Measurements from ENCODE around the gene SIRT2. TPM values are rescaled to one million over a fixed set of nuclear protein-coding genes. Genes with fewer than 3 reads are reported as not detected.

Gene SIRT2
- total RNA-seq, 2 donors from 2014 or later, result 31.5 to 46.0 TPM

DNA sequence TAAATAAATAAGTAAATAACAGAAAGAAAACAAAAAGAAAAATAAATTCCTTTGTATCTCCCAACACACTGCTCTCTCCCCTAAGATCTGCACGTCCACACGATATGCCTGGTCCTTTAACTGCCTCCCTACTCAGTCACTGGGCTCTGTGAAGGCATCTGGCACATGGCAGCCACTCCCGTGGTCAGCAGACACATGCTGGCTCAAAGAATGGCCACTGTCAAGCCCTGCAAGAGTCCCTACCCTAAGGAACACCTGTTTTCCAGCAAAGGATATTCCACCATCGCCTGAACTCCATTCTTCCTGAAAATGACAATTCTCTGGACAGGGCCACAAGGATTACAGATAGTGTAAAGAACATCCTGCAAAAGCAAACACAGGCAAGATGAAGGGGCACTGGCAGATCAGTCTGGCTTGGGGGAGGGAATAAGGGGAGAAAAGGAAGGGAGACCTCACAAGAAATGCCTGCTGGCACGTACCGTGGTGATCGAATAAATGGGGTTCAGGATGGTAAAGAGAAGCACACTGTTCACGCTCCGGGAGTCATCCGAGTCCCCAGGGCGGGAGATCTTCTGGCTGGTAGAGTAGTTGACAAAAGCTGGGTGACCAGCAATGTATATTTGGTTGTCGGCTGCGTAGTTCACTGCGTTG lies 53.9 kb downstream of the SIRT2 start:
- ATAC-seq (no peak), DNase-seq (ENCODE audit: low spot score in 2 of 2) (no peak)
- Mint-ChIP-seq H3K36me3 (peaks cover 76 to 82% of the 10 kb centered on the region in 2 donors), H3K27ac (peak overlapping the region; percentile 61 to 95), H3K9me3 (no peaks in the 10 kb centered on the region)

DNA sequence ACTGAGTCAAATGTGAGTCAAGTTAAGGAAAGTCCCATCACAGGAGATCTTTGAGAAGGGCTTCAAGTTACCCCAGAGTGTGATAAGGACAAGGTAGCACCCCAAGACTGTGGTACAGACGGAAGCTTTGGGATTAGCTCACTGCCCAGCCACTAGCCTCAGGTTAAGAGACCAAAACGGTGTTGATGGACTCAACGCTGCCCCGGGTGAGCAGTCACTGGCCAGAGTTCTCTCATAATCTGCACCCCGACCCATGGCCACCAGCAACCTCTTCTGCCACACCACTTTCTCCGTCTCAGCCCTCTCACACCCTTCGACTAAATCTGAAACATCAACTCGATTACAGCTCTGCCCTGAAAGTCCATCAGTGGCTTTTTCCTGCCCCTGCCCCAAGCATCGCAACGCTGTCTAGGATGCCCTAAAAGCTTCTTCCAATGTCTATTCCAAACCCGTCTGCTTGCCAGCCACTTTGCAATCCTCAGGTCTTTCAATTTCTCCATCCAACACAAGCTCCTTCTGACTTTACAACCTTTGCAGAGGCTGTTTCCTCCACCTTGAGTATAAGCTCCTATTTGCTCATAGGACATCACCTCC lies 55.2 kb downstream of the SIRT2 start:
- no peak for DNase-seq (ENCODE audit: low spot score in 2 of 2)
- peaks cover 83 to 91% of the 10 kb centered on the region in 2 donors for H3K36me3 Mint-ChIP-seq
- peak in 1 of 2 donors; percentile 19 for ATAC-seq
- no peaks in the 10 kb centered on the region for H3K9me3 Mint-ChIP-seq
- peak overlapping the region; percentile 62 to 97 for H3K27ac Mint-ChIP-seq

DNA sequence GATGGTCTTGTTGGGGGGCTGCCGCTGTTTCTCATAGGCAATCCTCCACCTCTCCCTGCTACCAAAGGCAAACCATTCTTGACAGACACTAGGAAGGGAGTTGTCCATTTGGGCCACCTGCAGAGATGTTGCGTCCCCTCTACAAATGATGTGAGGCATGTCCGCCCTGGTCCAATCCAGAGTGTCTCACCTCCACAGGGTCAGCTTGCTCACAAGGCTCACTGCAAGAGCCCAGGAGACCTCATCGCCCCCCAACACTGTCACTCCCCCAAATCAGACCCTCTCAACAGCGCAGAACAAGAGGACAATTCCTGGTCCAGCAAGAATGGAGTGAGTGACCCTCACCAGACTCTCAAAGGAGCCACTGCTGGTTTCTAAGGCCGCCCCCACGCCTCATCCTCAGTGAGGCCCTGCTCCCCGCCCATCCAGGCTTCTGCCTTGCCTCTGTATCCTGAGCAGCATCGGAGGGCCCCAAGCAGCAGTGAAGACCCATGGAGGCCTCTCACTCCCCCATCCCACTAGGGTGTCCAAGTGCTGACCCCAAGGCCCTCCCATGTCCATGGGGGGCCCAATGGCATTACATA lies 56.2 kb downstream of the SIRT2 start:
- ATAC-seq (no peak), DNase-seq (ENCODE audit: low spot score in 2 of 2) (no peak)

DNA sequence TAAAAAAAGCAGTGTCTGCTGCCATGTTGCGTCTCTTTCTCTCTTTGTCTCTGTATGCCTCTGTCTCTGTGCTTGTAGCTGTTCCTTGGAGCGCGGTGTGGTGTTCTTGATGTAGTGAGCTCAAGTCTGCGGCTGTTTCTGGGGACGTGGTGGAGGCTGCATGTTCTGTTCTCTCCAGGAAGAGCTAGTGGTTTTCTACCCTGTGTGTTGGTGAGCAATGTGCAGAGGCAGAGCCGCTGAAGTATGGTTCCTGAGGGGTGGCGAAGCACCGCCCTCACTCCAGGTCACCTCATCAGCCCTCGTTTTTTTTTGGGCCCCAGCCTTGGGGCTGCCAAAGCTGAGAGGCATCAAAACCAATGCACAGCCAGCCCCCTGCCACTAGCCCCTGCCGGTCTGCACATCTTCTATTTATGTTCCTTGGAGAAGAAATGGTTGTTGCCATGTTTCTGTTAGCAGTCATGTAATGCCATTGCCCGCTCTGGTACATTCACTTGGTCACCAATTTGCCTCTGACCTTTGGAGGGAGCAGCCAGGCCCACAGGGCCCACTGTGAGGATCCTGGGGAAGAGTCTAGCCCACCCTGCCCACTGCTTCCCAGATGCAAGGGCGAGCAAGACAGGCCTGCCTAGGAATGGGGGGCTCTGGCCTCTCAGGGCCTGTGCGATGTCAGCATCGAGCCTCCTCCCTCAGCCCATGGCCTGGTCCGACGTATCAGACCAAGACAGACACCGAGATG lies 56.8 kb downstream of the SIRT2 start:
- H3K36me3 Mint-ChIP-seq, result peaks cover 77 to 81% of the 10 kb centered on the region in 2 donors
- DNase-seq (ENCODE audit: low spot score in 2 of 2), result peak in 1 of 2 donors; percentile 52
- H3K27ac Mint-ChIP-seq, result peak overlapping the region; percentile 62 to 97
- peak; percentile 51 to 64 for ATAC-seq
- H3K9me3 Mint-ChIP-seq, result no peaks in the 10 kb centered on the region

More for the DNA sequence above, 56.2 kb downstream of the SIRT2 start:
- Mint-ChIP-seq H3K27ac (peak overlapping the region; percentile 62 to 97), H3K9me3 (no peaks in the 10 kb centered on the region), H3K36me3 (peaks cover 83 to 88% of the 10 kb centered on the region in 2 donors)

DNA sequence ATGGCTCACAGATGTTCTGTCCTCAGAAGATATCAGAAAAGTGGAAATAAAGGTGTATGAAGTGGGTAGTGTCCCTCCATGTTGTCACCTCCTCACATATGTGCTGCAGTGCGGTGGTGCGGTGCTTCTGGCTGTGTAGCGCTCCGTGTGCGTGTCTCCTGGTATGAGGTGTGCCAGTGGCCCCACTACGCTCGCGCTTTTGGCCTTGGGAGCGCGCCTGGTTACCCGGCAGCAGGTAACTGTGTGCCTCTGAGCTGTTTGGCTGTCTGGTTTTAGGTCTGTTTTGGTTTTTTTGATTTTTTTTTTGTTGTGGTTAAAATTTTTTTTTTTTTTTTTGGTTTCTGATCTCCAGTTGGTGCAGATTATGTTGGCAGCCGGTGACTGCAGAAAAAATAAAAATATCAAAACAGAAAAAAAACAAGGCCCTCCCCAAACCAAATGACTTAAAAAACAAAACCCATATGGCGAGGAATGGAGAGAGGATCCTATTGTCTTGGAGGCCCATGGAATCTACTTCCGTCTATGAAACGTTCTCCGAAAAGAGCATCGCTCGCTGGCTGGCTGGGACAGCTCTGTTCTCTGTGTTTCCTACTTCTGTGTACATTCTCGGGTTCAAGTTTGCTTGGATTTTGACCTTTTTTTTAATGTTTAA lies 57.5 kb downstream of the SIRT2 start:
- H3K9me3 Mint-ChIP-seq, result no peaks in the 10 kb centered on the region
- H3K36me3 Mint-ChIP-seq, result peaks cover 76 to 80% of the 10 kb centered on the region in 2 donors
- DNase-seq (ENCODE audit: low spot score in 2 of 2) (no peak), ATAC-seq (peak in 1 of 2 donors; percentile 28)
- H3K27ac Mint-ChIP-seq, result peak overlapping the region; percentile 62 to 97

DNA sequence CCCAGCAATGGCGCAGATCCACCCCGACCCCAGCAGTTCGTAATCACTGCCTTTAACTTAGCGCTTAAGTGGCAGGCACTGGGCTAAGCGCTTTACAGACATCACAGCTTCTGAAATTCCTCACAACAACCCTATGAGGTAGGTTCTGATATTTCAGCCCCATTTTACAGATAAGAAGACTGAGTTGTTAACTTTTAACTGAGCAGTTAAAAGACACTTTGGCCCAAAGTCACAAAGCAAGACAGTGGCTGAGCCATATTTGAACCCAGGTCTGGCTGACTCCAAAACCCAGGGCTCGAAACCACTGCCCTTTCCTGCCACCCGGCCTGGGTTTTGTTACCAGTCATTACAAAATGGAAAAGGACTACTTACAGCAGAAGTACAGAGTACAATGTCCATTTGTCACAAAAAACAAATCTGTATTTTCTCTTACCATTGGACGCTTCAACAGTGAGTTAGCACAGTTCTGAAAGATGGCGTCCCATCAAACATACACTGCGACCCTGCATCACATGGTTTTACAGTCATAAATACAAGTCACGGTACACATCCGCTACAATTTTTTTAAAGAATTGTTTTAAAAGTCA lies 58.1 kb downstream of the SIRT2 start:
- Mint-ChIP-seq H3K27ac (peak overlapping the region; percentile 62 to 97), H3K9me3 (no peaks in the 10 kb centered on the region), H3K36me3 (peaks cover 71 to 81% of the 10 kb centered on the region in 2 donors)
- ATAC-seq, result no peak
- no peak for DNase-seq (ENCODE audit: low spot score in 2 of 2)

DNA sequence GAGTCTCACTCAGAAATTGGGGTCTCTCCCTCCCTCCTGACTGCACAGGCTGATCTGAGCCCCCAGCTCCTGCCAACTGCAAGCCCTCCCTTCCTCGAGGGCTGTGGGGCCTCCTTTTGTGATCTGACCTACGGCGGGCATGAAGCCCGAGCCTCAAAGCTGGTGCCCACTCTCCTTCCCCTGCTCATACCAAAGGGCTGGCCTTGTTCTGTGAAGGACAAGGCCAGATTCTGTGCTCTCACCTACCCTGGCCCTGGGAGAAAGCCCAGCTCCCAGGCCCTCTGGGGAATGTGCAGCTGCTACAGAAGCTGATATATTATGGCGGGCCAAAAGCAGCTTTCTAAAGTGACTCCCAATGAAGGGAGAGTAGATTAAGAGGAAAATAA lies 58.8 kb downstream of the SIRT2 start:
- DNase-seq (ENCODE audit: low spot score in 2 of 2) (no peak), ATAC-seq (no peak)
- peak overlapping the region in 1 of 2 donors; percentile 89 for H3K27ac Mint-ChIP-seq
- H3K36me3 Mint-ChIP-seq, result peaks cover 64 to 74% of the 10 kb centered on the region in 2 donors
- no peaks in the 10 kb centered on the region for H3K9me3 Mint-ChIP-seq

DNA sequence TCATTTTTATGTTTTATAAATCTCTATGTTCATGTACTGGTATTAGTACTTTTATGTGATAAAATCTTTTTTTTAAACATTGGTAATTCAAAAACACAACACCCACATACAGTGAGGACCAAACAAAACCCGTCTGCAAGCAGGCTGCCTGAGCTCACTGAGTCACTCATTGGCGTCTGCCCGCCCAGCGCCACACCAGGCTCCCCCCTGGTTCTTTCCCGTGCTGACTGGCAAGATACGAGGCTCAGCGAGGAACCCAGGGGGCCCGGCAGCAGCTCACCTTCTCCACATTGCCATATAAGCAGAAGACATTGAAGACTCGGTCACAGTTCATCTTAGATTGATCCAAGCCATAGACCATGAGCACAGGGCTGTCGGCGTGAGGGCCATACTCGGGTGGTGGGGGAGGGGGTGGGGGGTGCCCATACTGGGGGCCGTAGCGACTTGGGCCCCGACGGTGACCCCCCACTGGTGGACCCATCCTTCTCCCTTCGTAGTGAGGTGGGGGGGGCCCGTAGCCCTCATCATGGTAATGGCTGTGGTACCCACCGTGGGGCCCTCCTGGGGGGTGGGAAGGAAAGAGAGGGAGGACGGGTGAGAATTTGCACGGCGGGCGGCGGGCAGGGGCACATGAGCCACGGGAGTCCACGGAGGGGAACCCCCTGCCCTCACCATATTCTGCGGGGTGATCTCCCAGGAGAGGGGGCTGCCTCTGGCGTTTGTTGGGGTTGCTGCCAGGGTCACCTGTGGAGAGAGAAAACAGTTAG lies 59.4 kb downstream of the SIRT2 start:
- no peak for DNase-seq (ENCODE audit: low spot score in 2 of 2)
- H3K27ac Mint-ChIP-seq, result peak overlapping the region; percentile 83 to 93

DNA sequence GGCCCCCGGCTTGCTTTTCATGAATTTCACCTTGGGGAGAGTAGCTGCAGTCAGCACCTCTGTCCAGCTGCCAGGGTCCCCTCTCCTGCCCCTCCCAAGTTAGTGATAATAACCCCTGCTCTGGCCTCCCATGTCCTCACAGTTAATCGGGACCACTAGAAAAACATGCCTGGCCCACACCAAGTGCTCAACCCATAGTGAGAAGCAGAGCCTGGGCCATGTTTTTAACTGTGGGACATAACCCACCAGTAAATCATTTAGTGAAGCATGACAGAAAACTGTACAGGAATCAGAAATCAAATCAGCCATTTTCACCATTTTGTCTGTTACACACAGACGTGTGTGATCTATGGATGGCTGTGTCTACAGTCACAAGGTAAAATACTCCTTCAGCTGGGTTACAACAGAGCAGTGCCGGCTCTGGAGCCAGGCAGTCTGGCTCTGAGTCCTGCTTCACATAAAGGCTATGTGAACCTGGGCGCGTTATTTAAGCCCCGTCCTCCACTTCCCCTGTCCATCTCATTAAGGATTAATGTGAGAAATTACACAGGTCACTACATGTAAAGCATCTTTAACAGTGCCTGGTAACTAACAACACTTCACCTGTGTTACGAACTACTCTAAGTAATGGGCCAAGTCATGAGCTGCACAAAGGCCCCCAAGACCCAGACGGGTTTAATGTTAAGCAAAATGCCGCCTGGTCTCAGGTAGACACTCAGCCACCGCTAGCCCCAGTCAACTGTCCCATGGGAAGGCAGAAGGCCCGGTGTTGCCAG lies 60.2 kb downstream of the SIRT2 start:
- H3K9me3 Mint-ChIP-seq, result no peaks in the 10 kb centered on the region
- peak in 1 of 2 donors; percentile 1 for ATAC-seq
- H3K36me3 Mint-ChIP-seq, result peaks cover 53 to 60% of the 10 kb centered on the region in 2 donors
- H3K27ac Mint-ChIP-seq, result peak overlapping the region; percentile 83 to 95
- no peak for DNase-seq (ENCODE audit: low spot score in 2 of 2)

More for the DNA sequence above, 59.4 kb downstream of the SIRT2 start:
- H3K9me3 Mint-ChIP-seq, result no peaks in the 10 kb centered on the region
- no peak for ATAC-seq
- peaks cover 59 to 68% of the 10 kb centered on the region in 2 donors for H3K36me3 Mint-ChIP-seq

DNA sequence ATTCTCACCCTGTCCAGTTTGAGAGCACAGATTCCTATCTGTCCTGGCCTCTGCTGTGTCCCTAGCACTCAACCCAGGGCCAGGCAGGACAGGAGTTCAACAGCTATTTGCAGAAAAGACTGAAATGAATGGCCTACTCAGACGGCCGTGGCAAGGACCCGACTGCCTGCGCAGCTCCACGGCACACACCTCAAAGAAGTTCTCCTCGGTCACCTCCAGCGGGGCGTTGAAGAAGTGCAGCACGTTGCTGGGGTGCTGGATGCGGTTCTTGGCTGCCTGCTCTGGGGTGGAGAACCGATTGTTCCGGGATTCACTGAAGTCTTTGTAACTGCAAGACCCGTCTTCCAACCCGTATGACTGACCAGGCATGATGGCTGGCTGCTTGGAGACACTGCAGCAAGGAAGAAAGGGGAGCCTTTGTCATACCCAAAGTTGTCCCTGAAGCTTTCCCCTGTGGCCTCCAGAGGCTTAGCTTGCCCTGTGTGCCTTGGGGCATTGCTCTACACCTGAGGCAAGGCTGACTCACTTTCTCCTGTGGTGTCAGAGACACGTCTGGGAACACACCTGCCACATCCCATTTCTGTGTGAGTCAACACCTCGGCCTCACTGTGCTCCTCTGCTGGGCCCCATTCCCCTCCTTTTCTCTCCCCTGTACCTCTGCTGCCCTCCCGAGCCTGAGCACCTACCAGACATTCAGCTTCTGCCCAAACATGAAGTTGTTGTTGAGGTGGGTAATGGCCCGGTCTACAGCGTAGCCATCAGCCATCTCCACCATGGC lies 61.0 kb downstream of the SIRT2 start:
- peak overlapping the region; percentile 83 to 95 for H3K27ac Mint-ChIP-seq
- DNase-seq (ENCODE audit: low spot score in 2 of 2) (peak; percentile 55 to 79), ATAC-seq (peak; percentile 75 to 89)
- H3K9me3 Mint-ChIP-seq, result no peaks in the 10 kb centered on the region
- H3K36me3 Mint-ChIP-seq, result peaks cover 46 to 52% of the 10 kb centered on the region in 2 donors

DNA sequence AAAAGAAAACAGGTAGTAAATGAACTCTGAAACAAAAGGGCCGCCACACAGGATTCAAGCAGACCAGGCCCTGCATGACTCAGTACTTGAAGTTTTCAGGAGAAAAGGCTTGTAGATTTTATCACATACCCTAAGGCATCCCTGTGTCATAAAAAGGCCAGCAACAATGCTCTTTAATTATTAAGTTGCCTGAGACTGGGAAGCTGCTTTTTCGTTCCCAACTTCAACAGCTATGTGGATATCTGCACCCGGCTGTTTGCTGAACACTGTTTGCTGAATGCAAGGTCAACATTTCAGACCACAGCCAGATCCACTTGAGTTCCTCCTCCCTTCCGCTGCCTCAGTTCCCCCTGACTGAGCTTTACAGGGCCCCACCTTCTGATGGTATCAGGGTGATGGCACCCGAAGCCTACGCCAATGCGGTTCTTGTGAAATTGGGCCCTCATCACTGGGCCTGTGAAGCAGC lies 61.7 kb downstream of the SIRT2 start:
- ATAC-seq (no peak), DNase-seq (ENCODE audit: low spot score in 2 of 2) (no peak)
- peak overlapping the region; percentile 55 to 64 for H3K27ac Mint-ChIP-seq
- no peaks in the 10 kb centered on the region for H3K9me3 Mint-ChIP-seq
- H3K36me3 Mint-ChIP-seq, result peaks cover 40 to 46% of the 10 kb centered on the region in 2 donors

DNA sequence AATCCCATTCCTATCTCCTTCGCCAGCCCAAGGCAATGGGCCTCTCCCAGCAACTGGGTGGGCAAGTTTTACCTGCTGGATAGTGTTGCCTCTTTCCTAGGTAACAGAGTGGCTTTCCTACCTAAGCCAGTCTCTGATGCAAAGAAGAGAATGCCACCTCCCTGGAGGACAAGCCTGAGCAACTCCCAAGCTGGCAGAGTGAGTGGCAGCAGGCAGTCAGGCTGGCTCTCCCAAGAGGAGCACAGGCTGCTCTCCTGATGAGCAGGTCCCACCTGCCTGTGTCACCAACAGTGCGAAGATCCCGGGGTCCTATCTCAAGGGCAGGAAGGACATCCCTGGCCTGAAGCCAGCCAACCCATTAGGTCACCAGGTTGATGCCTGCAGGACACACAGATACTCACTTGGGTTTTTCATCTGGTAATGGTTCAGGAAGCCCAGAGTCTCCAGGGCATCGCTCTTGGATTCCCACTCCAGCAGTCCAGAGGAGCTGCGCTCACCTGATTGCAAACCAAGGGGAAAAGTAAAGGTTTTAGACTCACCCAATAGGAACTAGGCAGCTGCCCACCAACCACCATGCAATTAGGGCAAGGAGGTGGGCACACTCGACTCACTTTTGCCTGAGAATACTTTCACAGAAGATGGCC lies 62.3 kb downstream of the SIRT2 start:
- ATAC-seq, result no peak
- peaks cover 34 to 40% of the 10 kb centered on the region in 2 donors for H3K36me3 Mint-ChIP-seq

DNA sequence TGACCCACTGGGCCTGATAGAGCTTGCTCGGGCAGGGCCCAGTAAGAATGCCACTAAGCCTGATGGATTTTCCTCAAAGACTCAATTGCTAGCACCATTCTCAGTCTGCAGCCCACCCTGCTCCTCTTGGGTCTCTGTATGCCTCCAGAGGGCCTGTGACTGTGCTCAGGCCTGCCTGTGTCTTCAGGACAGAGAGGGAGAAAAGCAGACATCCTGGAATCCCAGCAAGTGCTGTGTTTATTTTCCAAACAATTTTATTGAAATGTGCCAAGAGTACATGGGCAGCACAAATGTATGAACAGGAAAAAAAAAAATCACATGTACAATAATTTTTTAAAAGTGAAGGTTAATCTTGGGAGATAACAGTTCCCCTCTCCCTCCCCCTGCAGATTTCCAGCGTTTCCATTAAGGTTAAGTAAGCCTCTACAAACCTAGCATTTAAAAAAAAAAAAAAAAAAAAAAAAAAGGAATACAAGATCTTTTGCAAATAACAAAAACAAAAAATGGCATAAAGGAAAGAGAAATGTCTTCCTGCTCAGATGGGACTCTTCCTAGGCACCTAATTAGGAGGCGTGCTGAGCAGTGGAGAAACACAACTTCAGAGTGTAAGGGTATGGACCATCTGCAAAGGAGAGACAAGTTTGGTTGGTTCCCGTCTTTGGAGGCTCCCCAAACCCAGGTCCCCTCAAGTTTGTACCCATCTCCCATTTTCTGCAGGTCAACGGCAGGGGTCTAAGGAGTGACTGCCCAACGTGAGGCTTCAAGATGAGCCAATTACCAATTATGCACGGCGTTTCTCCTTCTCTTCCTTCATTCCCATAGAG lies 63.0 kb downstream of the SIRT2 start:
- Mint-ChIP-seq H3K36me3 (peaks cover 30 to 35% of the 10 kb centered on the region in 2 donors), H3K27ac (peak overlapping the region; percentile 60 to 64), H3K9me3 (no peaks in the 10 kb centered on the region)
- ATAC-seq (no peak), DNase-seq (ENCODE audit: low spot score in 2 of 2) (no peak)

More for the DNA sequence above, 62.3 kb downstream of the SIRT2 start:
- Mint-ChIP-seq H3K9me3 (no peaks in the 10 kb centered on the region), H3K27ac (peak overlapping the region; percentile 55 to 64)
- DNase-seq (ENCODE audit: low spot score in 2 of 2), result no peak
